ENCODE data around the gene VWA3B.
"Not testable (repeated sequence)": the region's sequence is repeated elsewhere in the genome, so short reads cannot be mapped to it uniquely, and the experiment has no call there.

Gene VWA3B

DNA sequence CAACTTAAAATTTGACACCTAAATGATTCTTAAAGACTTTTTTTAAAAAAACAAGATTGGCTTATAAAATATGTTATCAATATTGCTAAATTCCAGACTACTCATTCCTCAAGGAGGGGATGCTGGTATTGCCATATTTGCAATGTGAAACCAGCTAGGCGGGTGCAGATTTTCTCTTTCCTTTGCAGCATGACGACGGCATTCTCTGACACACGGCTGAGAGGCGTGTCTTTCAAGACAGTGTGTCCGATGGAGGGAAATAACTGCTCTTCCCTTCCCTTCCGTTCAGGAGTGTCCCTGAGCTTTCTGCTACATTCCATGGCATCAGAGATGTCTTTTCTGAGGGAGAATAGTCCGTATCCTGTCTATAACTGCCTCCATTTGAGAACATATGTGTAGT, 221.1 kb downstream of the VWA3B start:
- no peaks in the 10 kb centered on the region for H3K36me3 ChIP-seq (ENCODE audit: insufficient read depth, low read length)
- H3K9ac ChIP-seq (ENCODE audit: low read length) = no peak overlapping the region
- H3K4me3 ChIP-seq (ENCODE audit: low read depth in 1 of 2, low read length in 2 of 2) = no peak overlapping the region
- H3K9me3 ChIP-seq (ENCODE audit: low read length) = no peaks in the 10 kb centered on the region
- H3K27ac ChIP-seq (ENCODE audit: low read depth, low read length) = no peak overlapping the region
- H3K4me1 ChIP-seq (ENCODE audit: insufficient read depth, low read length) = no peaks in the 10 kb centered on the region
- H3K27me3 ChIP-seq (ENCODE audit: control insufficient read depth in 1 of 2, insufficient read depth in 2 of 2, low read length in 2 of 2) = no peaks in the 10 kb centered on the region

DNA sequence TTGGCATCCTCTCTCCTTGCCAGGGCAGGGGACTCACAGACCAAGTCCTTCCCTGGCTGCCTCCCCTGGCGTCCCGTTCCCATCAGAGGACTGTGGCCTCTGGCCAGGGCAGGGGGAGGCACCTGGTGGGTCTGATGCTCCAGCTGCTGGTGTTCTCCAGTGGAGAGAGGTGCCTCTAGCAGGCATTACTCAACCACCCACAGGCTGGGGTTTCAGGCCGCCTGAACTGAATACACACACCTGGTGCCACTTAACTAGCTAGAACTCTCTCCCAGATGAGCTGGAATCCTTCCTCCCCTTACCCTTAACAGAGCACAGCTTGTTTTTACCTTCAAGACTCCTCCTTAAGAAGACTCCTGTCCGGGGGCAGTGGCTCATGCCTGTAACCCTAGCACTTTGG, 221.6 kb downstream of the VWA3B start:
- no peak overlapping the region for H3K4me3 ChIP-seq (ENCODE audit: low read depth in 1 of 2, low read length in 2 of 2)
- no peak overlapping the region for H3K27ac ChIP-seq (ENCODE audit: low read depth, low read length)
- no peaks in the 10 kb centered on the region for H3K4me1 ChIP-seq (ENCODE audit: insufficient read depth, low read length)
- no peak overlapping the region for H3K9ac ChIP-seq (ENCODE audit: low read length)
- H3K27me3 ChIP-seq (ENCODE audit: control insufficient read depth in 1 of 2, insufficient read depth in 2 of 2, low read length in 2 of 2) = no peaks in the 10 kb centered on the region
- no peaks in the 10 kb centered on the region for H3K36me3 ChIP-seq (ENCODE audit: insufficient read depth, low read length)
- no peaks in the 10 kb centered on the region for H3K9me3 ChIP-seq (ENCODE audit: low read length)

DNA sequence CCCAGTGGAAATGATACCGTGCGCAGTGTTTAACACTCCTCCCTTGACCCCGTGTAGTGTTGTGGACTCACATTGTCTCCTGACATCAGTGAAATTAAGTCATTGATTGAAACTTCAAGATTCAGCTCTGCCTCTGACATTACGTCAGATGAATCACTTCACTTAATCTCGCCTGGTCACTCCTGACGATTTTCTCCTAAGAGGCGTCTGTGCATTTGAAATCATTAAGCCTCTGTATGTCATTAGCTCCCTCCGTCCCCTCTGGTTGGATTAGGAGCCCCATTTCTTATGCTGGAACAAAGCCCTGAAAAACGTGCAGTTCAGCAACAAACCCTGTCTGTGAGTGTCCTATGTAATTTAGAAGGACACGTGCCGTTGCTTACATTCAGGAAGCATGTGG, 222.6 kb downstream of the VWA3B start:
- H3K27ac ChIP-seq (ENCODE audit: low read depth, low read length) = no peak overlapping the region

DNA sequence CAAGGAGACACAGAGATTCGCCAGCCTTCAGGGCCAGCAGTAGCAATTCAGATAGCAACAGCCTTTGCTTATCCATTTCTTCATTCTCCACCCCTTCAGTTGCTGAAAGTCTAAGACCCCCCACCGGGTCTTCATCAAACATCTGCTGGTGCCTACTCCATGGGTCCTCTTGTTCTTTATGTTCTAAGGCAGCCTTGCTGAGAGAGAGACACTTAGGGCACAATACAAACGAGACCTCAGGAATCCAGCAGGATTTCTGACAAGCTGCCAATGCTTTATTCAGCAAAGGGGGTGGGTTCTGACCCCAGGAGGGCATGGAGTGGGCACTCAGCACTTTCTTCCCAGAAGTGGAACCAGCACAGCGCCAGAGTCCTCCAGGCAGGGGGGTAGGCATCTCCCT, 223.0 kb downstream of the VWA3B start:
- H3K4me3 ChIP-seq (ENCODE audit: low read depth in 1 of 2, low read length in 2 of 2) = no peak overlapping the region
- H3K36me3 ChIP-seq (ENCODE audit: insufficient read depth, low read length) = no peaks in the 10 kb centered on the region
- no peaks in the 10 kb centered on the region for H3K9me3 ChIP-seq (ENCODE audit: low read length)
- H3K9ac ChIP-seq (ENCODE audit: low read length) = no peak overlapping the region
- H3K27me3 ChIP-seq (ENCODE audit: control insufficient read depth in 1 of 2, insufficient read depth in 2 of 2, low read length in 2 of 2) = no peaks in the 10 kb centered on the region
- no peaks in the 10 kb centered on the region for H3K4me1 ChIP-seq (ENCODE audit: insufficient read depth, low read length)
- H3K27ac ChIP-seq (ENCODE audit: low read depth, low read length) = no peak overlapping the region

More for the DNA sequence above, 222.6 kb downstream of the VWA3B start:
- H3K4me1 ChIP-seq (ENCODE audit: insufficient read depth, low read length) = no peaks in the 10 kb centered on the region
- no peak overlapping the region for H3K9ac ChIP-seq (ENCODE audit: low read length)
- no peaks in the 10 kb centered on the region for H3K9me3 ChIP-seq (ENCODE audit: low read length)
- H3K36me3 ChIP-seq (ENCODE audit: insufficient read depth, low read length) = no peaks in the 10 kb centered on the region
- no peak overlapping the region for H3K4me3 ChIP-seq (ENCODE audit: low read depth in 1 of 2, low read length in 2 of 2)
- no peaks in the 10 kb centered on the region for H3K27me3 ChIP-seq (ENCODE audit: control insufficient read depth in 1 of 2, insufficient read depth in 2 of 2, low read length in 2 of 2)

DNA sequence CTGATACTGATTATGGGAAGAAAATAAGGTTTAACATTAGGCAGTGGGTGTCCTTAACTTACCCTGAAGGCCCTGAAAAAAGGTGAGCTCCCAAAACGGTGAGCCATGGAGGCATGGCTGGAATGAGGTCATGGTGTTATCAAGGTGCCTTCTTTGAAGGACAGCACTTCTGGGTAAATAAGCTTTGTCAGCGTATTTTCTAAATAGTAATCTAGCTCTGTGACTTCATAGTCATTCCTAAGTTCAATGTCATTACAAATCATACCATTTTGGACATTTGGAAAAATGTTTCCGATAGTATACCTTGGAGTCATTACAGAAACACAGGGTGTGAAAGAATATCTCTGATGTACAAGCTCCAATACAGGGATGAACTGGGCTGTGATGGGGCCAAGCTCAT, 224.1 kb downstream of the VWA3B start:
- Histone ChIP-seq H3K4me3 (ENCODE audit: low read depth in 1 of 2, low read length in 2 of 2) (no peak overlapping the region), H3K9ac (ENCODE audit: low read length) (no peak overlapping the region), H3K36me3 (ENCODE audit: insufficient read depth, low read length) (no peaks in the 10 kb centered on the region), H3K27ac (ENCODE audit: low read depth, low read length) (no peak overlapping the region), H3K4me1 (ENCODE audit: insufficient read depth, low read length) (no peaks in the 10 kb centered on the region), H3K27me3 (ENCODE audit: control insufficient read depth in 1 of 2, insufficient read depth in 2 of 2, low read length in 2 of 2) (no peaks in the 10 kb centered on the region), H3K9me3 (ENCODE audit: low read length) (no peaks in the 10 kb centered on the region)

DNA sequence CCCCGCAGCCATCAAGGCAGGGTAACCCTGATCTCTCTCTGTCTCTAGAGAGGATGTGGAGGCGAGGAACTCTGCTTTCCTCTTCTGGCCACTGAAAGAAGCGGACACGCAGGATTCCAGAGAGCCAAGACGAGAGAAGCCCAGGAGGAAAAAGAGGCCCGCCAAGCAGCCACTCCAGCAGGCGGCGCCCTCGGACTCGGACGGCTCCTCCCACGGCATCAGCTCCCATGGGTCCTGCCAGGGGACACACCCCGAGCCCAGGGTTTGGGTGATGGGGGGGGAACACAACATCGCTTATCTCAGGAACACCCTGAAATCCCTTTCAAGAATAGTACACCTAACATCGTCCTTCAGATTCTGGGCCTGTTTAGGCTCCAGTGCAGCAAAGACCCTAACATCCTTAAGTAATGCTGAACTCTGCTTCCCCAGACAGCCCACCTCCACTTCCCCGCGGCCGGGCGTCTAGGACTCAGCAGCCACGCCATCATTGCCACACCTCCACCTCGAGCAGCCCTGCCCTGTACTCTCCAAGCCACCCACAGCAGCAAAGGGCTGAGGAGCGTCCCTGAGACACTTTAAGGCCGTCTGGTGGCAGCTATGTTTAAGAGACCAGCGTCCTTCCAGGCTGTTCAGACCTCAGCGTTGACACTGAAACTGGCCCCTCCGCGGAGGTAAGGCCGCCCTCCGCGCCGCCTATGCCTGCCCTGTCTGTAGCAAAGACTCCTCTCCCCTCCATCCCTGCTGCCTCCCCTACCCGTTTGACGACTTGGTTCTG, 225.0 kb downstream of the VWA3B start:
- H3K4me1 ChIP-seq (ENCODE audit: insufficient read depth, low read length) = no peaks in the 10 kb centered on the region
- no peaks in the 10 kb centered on the region for H3K27me3 ChIP-seq (ENCODE audit: control insufficient read depth in 1 of 2, insufficient read depth in 2 of 2, low read length in 2 of 2)
- no peak overlapping the region for H3K4me3 ChIP-seq (ENCODE audit: low read depth in 1 of 2, low read length in 2 of 2)
- no peak overlapping the region for H3K9ac ChIP-seq (ENCODE audit: low read length)
- no peaks in the 10 kb centered on the region for H3K36me3 ChIP-seq (ENCODE audit: insufficient read depth, low read length)
- H3K27ac ChIP-seq (ENCODE audit: low read depth, low read length) = no peak overlapping the region
- H3K9me3 ChIP-seq (ENCODE audit: low read length) = no peaks in the 10 kb centered on the region

DNA sequence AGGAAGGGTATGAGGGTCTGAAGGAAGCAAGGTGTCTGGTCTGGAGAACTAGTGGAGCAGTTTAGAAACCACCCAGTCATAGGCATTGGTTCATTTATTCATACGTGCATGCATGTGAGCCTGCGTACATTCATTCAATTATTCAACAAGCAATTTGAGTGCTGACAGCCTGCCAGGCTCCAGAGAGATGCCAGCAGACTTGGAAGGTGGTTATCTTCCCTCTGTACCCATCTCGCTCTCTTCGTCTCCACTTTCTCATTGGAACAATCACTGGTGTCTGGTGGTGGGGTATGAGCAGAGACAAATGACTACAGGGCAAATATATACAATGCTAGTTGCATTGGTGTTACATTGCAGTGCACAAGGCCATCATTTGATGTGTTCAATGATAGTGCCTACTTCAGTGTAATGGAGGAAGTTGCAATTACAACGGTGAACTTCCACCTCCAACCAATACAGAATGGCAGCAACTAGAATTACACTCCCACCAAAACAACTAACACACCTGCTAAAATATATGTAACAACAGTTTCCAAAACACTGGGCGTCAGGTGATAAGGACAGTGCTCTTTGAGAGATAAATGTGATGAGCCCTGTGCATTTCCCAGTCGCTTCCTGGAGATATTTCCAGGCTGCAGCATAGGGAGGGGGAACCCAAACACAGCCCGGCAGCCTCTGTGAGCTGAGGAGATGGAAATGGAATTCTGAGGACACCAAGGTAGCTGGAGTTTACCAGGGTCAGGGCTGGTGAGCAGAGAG, 226.7 kb downstream of the VWA3B start:
- H3K4me3 ChIP-seq (ENCODE audit: low read depth in 1 of 2, low read length in 2 of 2) = no peak overlapping the region
- no peaks in the 10 kb centered on the region for H3K9me3 ChIP-seq (ENCODE audit: low read length)
- no peaks in the 10 kb centered on the region for H3K27me3 ChIP-seq (ENCODE audit: control insufficient read depth in 1 of 2, insufficient read depth in 2 of 2, low read length in 2 of 2)
- no peak overlapping the region for H3K27ac ChIP-seq (ENCODE audit: low read depth, low read length)
- no peaks in the 10 kb centered on the region for H3K36me3 ChIP-seq (ENCODE audit: insufficient read depth, low read length)
- H3K9ac ChIP-seq (ENCODE audit: low read length) = no peak overlapping the region
- no peaks in the 10 kb centered on the region for H3K4me1 ChIP-seq (ENCODE audit: insufficient read depth, low read length)

DNA sequence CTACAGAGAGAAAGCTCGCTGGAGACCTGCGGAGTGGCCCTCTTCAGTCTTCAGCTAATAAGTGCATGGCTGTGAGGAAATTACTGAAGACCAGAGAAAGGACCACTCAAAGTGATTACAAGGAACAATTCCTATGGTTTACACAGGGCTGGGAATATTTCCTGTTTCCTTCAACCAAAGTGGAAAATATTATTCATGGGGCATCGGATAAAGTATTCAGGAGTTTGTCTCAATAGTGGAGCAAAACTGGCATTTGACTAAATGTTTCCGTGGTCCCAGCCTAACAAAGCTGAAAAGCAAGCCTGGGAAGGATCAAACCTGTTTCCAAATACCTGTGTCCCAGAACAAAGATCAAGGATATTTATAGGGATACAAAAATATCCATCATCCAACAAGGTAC, 227.3 kb downstream of the VWA3B start:
- Histone ChIP-seq H3K4me1 (ENCODE audit: insufficient read depth, low read length) (no peaks in the 10 kb centered on the region), H3K9me3 (ENCODE audit: low read length) (no peaks in the 10 kb centered on the region), H3K27ac (ENCODE audit: low read depth, low read length) (no peak overlapping the region), H3K4me3 (ENCODE audit: low read depth in 1 of 2, low read length in 2 of 2) (no peak overlapping the region), H3K9ac (ENCODE audit: low read length) (no peak overlapping the region), H3K27me3 (ENCODE audit: control insufficient read depth in 1 of 2, insufficient read depth in 2 of 2, low read length in 2 of 2) (no peaks in the 10 kb centered on the region), H3K36me3 (ENCODE audit: insufficient read depth, low read length) (no peaks in the 10 kb centered on the region)

DNA sequence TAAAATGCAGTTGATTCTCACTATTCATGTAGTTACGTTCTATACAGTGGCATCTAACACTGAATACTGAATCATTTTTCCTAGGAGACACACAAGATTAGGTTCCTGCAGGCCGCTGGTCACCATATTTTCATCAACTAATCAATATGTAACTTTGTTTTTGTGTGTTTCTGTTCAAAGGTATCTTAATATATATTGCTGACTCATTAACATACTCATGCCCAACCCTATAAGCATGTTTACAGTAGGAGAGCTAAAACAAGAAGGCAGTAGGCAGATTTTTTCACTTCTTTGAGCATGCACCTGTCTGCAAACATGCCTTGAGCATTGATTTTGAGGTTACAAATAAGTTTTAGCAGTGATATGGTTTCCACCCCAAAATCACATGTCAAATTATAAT, 229.0 kb downstream of the VWA3B start:
- H3K9me3 ChIP-seq (ENCODE audit: low read length) = no peaks in the 10 kb centered on the region
- H3K4me3 ChIP-seq (ENCODE audit: low read depth in 1 of 2, low read length in 2 of 2) = no peak overlapping the region
- no peaks in the 10 kb centered on the region for H3K36me3 ChIP-seq (ENCODE audit: insufficient read depth, low read length)
- H3K9ac ChIP-seq (ENCODE audit: low read length) = no peak overlapping the region
- no peaks in the 10 kb centered on the region for H3K27me3 ChIP-seq (ENCODE audit: control insufficient read depth in 1 of 2, insufficient read depth in 2 of 2, low read length in 2 of 2)
- H3K4me1 ChIP-seq (ENCODE audit: insufficient read depth, low read length) = no peaks in the 10 kb centered on the region
- H3K27ac ChIP-seq (ENCODE audit: low read depth, low read length) = no peak overlapping the region

DNA sequence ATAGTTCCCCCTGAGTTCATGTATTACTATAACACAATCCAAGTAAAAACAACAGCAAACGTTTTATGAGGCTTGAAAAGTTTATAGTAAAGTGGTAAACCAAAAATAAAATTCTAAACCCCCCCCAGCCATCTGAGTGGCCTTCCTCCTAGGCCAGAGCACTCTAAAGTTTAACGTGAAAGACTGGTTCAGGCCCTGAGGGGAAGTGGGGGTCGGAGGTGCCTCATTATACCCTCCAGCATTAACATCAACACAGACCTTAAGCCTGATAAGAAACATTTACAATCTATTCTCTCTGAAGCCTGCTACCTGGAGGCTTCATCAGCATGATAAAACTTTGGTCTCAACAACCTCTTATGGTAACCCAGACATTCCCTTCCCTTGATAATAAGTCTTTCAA, 230.2 kb downstream of the VWA3B start:
- Histone ChIP-seq H3K9me3 (ENCODE audit: low read length) (no peaks in the 10 kb centered on the region), H3K4me1 (ENCODE audit: insufficient read depth, low read length) (no peaks in the 10 kb centered on the region), H3K27me3 (ENCODE audit: control insufficient read depth in 1 of 2, insufficient read depth in 2 of 2, low read length in 2 of 2) (no peaks in the 10 kb centered on the region), H3K9ac (ENCODE audit: low read length) (no peak overlapping the region), H3K4me3 (ENCODE audit: low read depth in 1 of 2, low read length in 2 of 2) (no peak overlapping the region), H3K36me3 (ENCODE audit: insufficient read depth, low read length) (no peaks in the 10 kb centered on the region), H3K27ac (ENCODE audit: low read depth, low read length) (no peak overlapping the region)

DNA sequence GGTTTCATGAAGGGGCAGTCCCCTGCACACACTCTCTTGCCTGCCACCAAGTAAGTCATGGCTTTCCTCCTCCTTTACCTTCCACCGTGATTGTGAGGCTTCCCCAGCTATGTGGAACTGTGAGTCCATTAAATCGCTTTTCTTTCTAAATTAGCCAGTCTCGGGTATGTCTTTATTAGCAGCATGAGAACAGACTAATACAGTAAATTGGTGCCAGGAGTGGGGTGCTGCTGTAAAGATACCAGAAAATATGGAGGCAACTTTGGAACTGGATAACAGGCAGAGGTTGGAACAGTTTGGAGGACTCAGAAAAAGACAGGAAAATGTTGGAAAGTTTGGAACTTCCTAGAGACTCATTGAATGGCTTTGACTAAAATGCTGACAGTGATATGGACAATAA, 233.2 kb downstream of the VWA3B start:
- H3K27me3 ChIP-seq (ENCODE audit: control insufficient read depth in 1 of 2, insufficient read depth in 2 of 2, low read length in 2 of 2); H3K4me3 ChIP-seq (ENCODE audit: low read depth in 1 of 2, low read length in 2 of 2); H3K9ac ChIP-seq (ENCODE audit: low read length); H3K36me3 ChIP-seq (ENCODE audit: insufficient read depth, low read length); H3K9me3 ChIP-seq (ENCODE audit: low read length); H3K4me1 ChIP-seq (ENCODE audit: insufficient read depth, low read length); H3K27ac ChIP-seq (ENCODE audit: low read depth, low read length): not testable (repeated sequence)

DNA sequence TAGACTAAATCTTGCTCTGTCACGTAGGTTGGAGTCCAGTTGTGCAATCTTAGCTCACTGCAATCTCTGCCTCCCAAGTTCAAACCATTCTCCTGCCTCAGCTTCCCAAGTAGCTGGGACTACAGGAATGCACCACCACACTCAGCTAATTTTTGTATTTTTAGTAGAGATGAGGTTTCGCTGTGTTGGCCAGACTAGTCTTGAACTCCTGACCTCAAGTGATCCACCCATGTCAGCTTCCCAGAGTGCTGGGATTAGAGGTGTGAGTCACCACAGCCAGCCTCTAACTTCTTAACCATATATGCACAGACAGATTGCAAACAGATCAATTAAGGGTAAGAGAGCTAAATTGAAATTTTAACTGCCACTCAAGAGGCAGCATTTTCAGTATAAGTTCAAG, 237.2 kb downstream of the VWA3B start:
- no peaks in the 10 kb centered on the region for H3K9me3 ChIP-seq (ENCODE audit: low read length)
- H3K27me3 ChIP-seq (ENCODE audit: control insufficient read depth in 1 of 2, insufficient read depth in 2 of 2, low read length in 2 of 2) = no peaks in the 10 kb centered on the region
- H3K27ac ChIP-seq (ENCODE audit: low read depth, low read length) = no peak overlapping the region
- H3K4me3 ChIP-seq (ENCODE audit: low read depth in 1 of 2, low read length in 2 of 2) = no peak overlapping the region
- no peaks in the 10 kb centered on the region for H3K36me3 ChIP-seq (ENCODE audit: insufficient read depth, low read length)
- H3K4me1 ChIP-seq (ENCODE audit: insufficient read depth, low read length) = no peaks in the 10 kb centered on the region
- no peak overlapping the region for H3K9ac ChIP-seq (ENCODE audit: low read length)
